Vagina (tissue), 2 donors: ENCODE data around the gene MMP12. TPM values are rescaled to one million over a fixed set of nuclear protein-coding genes. Genes with fewer than 3 reads are reported as not detected.
"Not testable (repeated sequence)": the region's sequence is repeated elsewhere in the genome, so short reads cannot be mapped to it uniquely, and the experiment has no call there.

Experiments used
- DNase-seq, 2 donors: peaks; one replicate each; pipeline ENCODE4 v3.0.0-alpha.2; 2017; ENCODE audit errors: extremely low spot score in 2 of 2
- H3K27ac ChIP-seq: fragments of 200-600 bp; sonication (generic); one replicate; pipeline ENCODE4 v1.5.1; 2019
- H3K27me3 ChIP-seq: fragments of 200-600 bp; sonication (generic); one replicate; pipeline ENCODE4 v1.5.1; 2019
- H3K36me3 ChIP-seq, 2 donors: fragments of 200-600 bp; sonication (generic); one replicate each; pipeline ENCODE4 v1.5.1; 2017 to 2019
- H3K4me1 ChIP-seq: fragments of 200-600 bp; sonication (generic); one replicate; pipeline ENCODE4 v1.5.1; 2019
- H3K4me3 ChIP-seq, 2 donors: fragments of 200-600 bp; sonication (generic); 1 replicate in 1 of 2; 2 replicates in 1 of 2; pipeline ENCODE4 v1.5.1; 2016 to 2019
- H3K9me3 ChIP-seq: fragments of 200-600 bp; sonication (generic); one replicate; pipeline ENCODE4 v1.5.1; 2019
- POLR2A ChIP-seq, 2 donors: fragments of 450-650 bp; IDR thresholded peaks; one replicate each; pipeline ENCODE4 v1.6.1; 2017; ENCODE audit warnings: antibody characterized with exemption in 2 of 2, mild to moderate bottlenecking in 2 of 2, moderate library complexity in 2 of 2
- POLR2AphosphoS5 ChIP-seq, 2 donors: sonication (generic); formaldehyde crosslinking; IDR thresholded peaks; one replicate each; pipeline ENCODE4 v1.9.0; 2017; ENCODE audit warnings: antibody characterized with exemption in 2 of 2, mild to moderate bottlenecking in 2 of 2, low read depth in 1 of 2; ENCODE audit not compliant: insufficient read depth in 1 of 2
- intact Hi-C: fragments of 100-400 bp; cut with DNase I; formaldehyde crosslinking; loops from one replicate; pipeline ENCODE4 v1.15.1; 2023
- total RNA-seq: library from RNA; depleted of rRNA; stranded (reverse); fragments of >200 nt; gene quantifications from one replicate; pipeline ENCODE4 v1.2.3, GENCODE V29; 2016
- TF ChIP-seq, protein P1 (sequence below), 3 experiments: fragments of 450-650 bp in 2 of 3; fragments of 200-600 bp in 1 of 3; sonication (generic) in 1 of 3; IDR thresholded peaks; one replicate each; pipeline ENCODE4 v1.5.1; 2017 to 2019; ENCODE audit warnings: antibody characterized with exemption in 3 of 3, mild to moderate bottlenecking in 2 of 3, moderate library complexity in 2 of 3

MMP12 gene
- total RNA-seq, 1 donor from 2014 or later: not detected

DNA sequence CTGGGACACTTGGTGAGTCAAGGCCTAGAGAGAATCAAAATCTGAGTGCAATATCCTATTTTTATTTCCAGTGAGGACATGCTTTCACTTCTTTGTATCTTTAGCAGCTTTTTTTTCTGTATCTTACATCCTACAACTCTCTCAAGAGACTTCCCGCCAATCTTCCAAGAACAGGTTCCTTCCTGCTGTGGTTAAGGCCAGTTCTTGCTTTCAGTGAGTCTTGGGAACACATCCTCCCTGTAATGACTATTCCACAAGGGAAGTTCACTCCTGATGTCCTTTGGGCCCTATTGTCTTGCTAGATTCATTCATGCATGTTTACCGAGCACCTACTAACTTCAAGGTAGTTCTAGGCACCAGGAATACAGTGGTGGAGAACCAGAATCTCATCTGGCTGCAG, 3.8 kb upstream of the MMP12 start:
- no peak for DNase-seq
- Histone ChIP-seq H3K36me3 (no peaks in the 10 kb centered on the region), H3K27ac (no peak overlapping the region), H3K27me3 (no peaks in the 10 kb centered on the region), H3K9me3 (no peaks in the 10 kb centered on the region), H3K4me3 (no peak overlapping the region), H3K4me1 (no peaks in the 10 kb centered on the region)
- intact Hi-C loops: no loop called here
- TF ChIP-seq POLR2AphosphoS5 (IDR thresholded peaks at IDR 0.05; ENCODE audit: insufficient read depth in 1 of 2, low read depth in 1 of 2) (no peak), POLR2A (IDR thresholded peaks at IDR 0.05) (no peak)
- TF ChIP-seq, protein P1, sequence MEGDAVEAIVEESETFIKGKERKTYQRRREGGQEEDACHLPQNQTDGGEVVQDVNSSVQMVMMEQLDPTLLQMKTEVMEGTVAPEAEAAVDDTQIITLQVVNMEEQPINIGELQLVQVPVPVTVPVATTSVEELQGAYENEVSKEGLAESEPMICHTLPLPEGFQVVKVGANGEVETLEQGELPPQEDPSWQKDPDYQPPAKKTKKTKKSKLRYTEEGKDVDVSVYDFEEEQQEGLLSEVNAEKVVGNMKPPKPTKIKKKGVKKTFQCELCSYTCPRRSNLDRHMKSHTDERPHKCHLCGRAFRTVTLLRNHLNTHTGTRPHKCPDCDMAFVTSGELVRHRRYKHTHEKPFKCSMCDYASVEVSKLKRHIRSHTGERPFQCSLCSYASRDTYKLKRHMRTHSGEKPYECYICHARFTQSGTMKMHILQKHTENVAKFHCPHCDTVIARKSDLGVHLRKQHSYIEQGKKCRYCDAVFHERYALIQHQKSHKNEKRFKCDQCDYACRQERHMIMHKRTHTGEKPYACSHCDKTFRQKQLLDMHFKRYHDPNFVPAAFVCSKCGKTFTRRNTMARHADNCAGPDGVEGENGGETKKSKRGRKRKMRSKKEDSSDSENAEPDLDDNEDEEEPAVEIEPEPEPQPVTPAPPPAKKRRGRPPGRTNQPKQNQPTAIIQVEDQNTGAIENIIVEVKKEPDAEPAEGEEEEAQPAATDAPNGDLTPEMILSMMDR (IDR thresholded peaks at IDR 0.05): no peak

DNA sequence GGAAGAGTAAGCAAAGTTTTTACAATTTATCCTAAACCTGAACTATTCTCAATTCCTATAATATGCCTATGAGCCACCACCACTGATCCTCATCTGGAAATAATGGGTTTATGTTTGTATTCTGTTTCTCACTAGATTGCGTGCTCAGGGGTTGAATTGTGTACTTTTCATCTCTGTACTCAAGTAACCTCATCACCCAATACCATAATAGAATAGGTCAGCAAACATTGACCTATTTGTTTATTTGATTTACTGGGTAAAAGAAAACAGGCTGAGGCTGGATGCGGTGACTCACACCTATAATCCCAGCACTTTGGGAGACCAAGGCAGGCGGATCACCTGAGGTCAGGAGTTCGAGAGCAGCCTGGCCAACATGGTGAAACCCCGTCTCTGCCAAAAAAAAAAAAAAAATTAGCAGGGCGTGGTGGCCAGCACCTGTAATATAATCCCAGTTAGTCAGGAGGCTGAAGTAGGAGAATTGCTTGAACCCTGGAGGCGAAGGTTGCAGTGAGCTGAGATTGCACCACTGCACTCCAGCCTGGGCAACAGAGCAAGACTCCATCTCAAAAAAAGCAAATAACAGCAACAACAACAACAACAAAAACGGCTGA, 5.3 kb downstream of the MMP12 start:
- H3K36me3 ChIP-seq, DNase-seq, H3K4me1 ChIP-seq, H3K4me3 ChIP-seq, H3K27ac ChIP-seq, H3K27me3 ChIP-seq, H3K9me3 ChIP-seq, intact Hi-C loops: not testable (repeated sequence)

DNA sequence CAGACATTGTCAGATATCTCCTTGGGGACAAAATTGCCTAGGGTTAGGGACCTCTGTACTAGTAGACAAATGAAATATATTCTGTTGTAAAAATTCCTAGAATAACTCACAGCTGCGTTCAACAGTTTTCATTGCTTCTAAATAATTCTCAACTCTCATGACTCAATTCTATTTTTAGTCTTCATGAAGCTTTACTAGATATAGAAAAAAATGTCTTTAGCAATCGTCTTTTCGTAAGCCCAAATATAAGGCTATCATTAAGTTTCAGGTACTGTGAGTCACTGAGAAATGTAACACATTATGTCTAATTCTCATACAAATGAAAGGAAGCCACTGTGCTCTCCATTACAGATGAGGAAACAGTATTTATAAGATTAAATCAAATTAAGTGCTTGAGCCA, 6.4 kb downstream of the MMP12 start:
- Histone ChIP-seq H3K9me3 (no peaks in the 10 kb centered on the region), H3K36me3 (no peaks in the 10 kb centered on the region), H3K27ac (no peak overlapping the region), H3K4me3 (no peak overlapping the region), H3K27me3 (no peaks in the 10 kb centered on the region), H3K4me1 (no peaks in the 10 kb centered on the region)
- intact Hi-C loops: no loop called here
- TF ChIP-seq POLR2AphosphoS5 (IDR thresholded peaks at IDR 0.05; ENCODE audit: insufficient read depth in 1 of 2, low read depth in 1 of 2) (no peak), POLR2A (IDR thresholded peaks at IDR 0.05) (no peak)
- TF ChIP-seq, protein P1 (IDR thresholded peaks at IDR 0.05): no peak
- DNase-seq: no peak

DNA sequence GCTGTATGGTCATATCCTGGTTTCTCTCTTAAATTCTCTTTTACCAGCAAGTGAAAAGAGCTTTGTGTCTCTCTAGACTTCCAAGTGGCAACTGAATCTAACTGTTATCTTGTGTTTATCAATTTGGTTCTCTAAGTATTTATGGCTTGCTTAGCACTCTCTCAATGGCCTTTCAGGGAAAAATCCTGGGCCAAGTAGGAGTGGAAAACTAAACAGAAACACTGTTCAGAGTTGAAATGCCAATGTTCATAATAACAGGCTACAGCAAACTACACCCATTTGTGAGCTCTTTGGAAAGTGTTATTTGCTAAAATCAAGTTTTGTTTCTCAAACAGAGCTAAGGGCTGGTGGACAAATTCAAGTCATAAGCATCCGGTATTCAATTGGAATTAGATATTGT, 10.1 kb downstream of the MMP12 start:
- TF ChIP-seq POLR2A (IDR thresholded peaks at IDR 0.05) (no peak), POLR2AphosphoS5 (IDR thresholded peaks at IDR 0.05; ENCODE audit: insufficient read depth in 1 of 2, low read depth in 1 of 2) (no peak)
- TF ChIP-seq, protein P1 (IDR thresholded peaks at IDR 0.05): no peak
- intact Hi-C loops: no loop called here
- Histone ChIP-seq H3K4me1 (no peaks in the 10 kb centered on the region), H3K27ac (no peak overlapping the region), H3K27me3 (no peaks in the 10 kb centered on the region), H3K9me3 (no peaks in the 10 kb centered on the region), H3K36me3 (no peaks in the 10 kb centered on the region), H3K4me3 (no peak overlapping the region)
- DNase-seq: no peak

DNA sequence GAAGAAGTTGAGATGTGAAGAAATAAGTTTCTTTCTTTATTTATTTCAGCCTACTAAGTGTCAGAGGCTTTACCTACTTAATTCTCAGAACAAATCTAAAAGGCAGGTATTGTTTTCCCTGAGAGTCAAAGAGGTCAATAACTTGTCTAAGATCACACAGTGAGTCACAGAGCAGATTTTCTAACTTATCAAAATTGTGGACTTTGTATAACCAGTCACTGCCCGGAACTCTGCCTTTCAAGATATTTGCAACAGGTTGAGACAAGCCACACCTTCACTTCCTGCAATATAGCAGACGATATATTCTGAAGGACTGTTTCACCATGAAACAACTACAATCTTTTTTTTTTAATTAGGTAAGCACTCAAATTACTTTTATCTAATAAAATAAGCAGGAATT, 20.8 kb downstream of the MMP12 start:
- Histone ChIP-seq H3K27me3 (no peaks in the 10 kb centered on the region), H3K36me3 (no peaks in the 10 kb centered on the region), H3K4me1 (no peaks in the 10 kb centered on the region), H3K27ac (no peak overlapping the region), H3K4me3 (no peak overlapping the region), H3K9me3 (no peaks in the 10 kb centered on the region)
- TF ChIP-seq POLR2A (IDR thresholded peaks at IDR 0.05): no peak
- TF ChIP-seq, protein P1 (IDR thresholded peaks at IDR 0.05): no peak
- TF ChIP-seq POLR2AphosphoS5 (IDR thresholded peaks at IDR 0.05; ENCODE audit: insufficient read depth in 1 of 2, low read depth in 1 of 2): no peak
- intact Hi-C loops: no loop called here
- no peak for DNase-seq
